GM19351 (cell line): ENCODE measurements around the gene TBC1D2B.
"Not testable (repeated sequence)": the region's sequence is repeated elsewhere in the genome, so short reads cannot be mapped to it uniquely, and the experiment has no call there.

Experiments used
- ATAC-seq: cut with Tn5 transposase; IDR thresholded peaks from one replicate; pipeline ENCODE4 v1.9.1; 2021; ENCODE audit warnings: mild to moderate bottlenecking, moderate library complexity; ENCODE audit not compliant: unreplicated experiment

The TBC1D2B gene

DNA sequence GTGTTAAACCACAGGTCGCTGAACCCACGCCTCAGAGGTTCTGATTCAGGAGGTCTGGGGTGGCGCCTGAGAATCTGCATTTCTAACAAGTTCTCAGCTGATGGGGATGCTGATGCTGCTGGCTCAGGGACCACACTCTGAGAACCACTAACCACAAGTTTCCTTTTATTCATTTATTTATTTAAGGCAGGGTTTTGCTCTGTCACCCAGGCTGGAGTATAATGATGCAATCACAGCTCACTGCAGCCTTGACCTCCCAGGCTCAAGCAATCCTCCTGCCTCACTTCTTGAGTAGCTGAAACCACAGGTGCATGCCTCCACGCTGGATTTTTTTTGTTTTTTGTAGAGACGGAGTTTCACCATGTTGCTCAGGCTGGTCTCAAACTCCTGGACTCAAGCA is 123.6 kb downstream of the TBC1D2B start:
- ATAC-seq, result not testable (repeated sequence)

DNA sequence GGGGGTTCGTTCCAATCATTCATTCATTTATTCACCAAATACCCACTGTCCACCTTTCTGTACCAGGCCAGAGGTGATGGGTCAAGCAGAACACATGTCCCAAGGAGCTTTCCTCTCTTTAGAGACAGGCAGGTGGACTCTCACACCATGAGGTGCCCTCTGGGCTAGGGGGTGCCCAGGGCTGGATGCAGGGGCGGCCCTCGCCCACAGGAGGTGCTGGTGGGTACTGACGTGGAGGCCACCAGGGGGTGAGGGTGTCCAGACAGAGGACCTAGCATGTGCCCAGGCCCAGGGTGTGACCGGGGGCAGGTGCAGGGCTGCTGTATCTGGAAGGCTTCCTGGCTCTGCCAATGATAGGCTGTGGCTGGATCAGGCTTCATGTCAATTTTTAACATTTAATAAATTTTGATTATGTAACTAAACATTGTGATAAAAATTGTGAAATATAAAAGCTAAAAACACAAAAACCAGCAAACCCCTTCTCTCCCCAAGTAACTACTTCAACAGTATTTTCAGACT is 124.5 kb downstream of the TBC1D2B start:
- ATAC-seq, result not testable (repeated sequence)

DNA sequence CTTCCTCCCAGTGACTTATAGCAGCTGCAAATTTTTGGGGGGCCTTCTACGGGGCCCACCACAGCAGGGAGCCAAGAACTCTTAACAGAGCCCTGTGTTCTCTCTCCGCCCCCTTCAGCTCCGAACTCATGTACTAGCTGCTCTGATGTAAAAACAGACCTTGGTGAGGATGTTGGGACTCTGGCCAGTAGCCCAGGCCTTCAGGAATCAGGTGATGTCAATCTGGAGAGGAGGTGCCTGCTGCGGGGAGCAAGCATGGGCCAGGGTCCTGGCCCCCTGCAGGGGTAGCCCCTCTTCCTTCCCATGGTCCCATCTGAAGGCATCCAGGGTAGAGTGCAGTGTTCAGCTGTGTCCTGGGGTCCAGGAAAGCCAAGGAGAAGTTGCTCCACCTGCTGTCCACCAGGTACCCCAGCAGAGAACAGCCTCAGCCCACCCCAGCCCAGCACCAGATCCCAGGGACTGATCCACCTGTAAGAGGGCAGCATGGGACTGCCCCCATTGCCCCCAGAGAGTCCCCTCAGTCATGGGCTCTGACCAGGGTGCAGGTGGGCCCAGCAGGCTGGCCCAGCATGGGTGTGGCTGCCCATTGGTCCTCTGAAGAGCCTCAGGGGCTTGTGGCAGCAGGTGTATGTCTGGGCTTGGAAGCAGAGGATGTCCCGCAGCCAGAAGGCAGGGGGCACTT is 126.3 kb downstream of the TBC1D2B start:
- not testable (repeated sequence) for ATAC-seq

DNA sequence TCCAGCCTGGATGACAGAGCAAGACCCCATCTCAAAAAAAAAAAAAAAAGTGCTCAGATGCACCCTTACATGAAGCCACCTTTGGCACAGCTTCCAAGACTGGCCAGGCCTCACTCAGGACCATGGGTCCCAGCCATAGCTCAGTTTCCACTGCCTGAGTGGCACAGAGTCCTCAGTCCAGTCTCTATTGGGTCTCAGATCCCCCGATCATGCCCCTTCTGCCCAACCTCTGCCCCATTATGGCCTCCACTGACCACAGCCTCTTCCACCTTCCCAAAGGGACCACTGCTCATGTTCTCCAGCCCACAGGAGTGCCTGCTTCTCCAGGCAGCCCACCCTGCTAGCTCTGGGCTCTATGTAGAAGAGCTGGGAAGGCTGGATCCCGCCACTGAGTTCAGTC is 127.0 kb downstream of the TBC1D2B start:
- ATAC-seq, result not testable (repeated sequence)

DNA sequence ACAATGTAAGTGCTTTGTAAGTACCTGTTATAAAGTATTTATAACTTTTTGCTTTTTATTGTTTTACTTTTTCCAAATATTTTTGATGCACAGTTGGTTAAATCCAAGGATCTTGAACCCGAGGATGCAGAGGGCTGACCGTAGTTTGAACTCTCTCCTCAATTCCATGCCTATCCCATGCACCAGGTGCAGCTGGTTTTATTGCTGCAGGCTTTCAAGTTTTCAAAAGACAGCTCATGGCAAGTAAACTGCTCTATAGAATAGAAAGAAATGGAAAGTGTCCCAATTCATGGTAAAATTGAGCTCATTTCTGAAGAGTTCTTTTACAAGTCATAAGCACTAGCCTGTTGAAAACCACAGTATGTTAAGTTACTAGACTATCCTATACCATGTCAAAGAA is 131.9 kb downstream of the TBC1D2B start:
- no peak for ATAC-seq
